SH-SY5Y (cell line): ENCODE measurements around the gene SECISBP2L.

ENCODE experiments used
- GATA2 ChIP-seq: IDR thresholded peaks from 2 replicates; pipeline ENCODE4 v1.6.1; 2011; ENCODE audit warnings: mild to moderate bottlenecking, low read depth, low read length
- GATA3 ChIP-seq: IDR thresholded peaks from 2 replicates; pipeline ENCODE4 v1.6.1; 2011; ENCODE audit warnings: low read depth, mild to moderate bottlenecking, low read length, moderate library complexity

DNA sequence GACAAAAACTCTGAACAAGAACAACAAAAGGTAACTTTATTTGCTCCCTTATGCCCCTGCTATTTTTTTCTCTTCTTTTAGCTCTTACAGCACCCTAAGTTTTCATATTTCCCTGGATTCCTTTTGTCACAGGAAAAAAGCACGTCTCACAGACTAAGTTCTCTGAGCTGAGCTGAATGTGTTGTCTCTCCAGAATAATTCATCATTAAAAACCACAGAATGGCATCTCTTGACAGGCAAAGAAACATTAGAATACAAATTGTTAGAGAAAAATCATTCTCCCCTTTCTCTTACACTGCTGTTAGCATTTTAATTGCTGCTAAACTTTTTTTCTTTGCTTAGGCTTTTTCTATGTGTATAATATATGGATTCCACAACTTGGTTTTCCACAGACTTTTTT lies 48.7 kb upstream of the SECISBP2L start:
- TF ChIP-seq GATA2 (no peak), GATA3 (no peak)
